Body of pancreas (tissue), 4 donors: ENCODE measurements around the gene HBD. TPM values are rescaled to one million over a fixed set of nuclear protein-coding genes. Genes with fewer than 3 reads are reported as not detected.
"Not testable (repeated sequence)": the region's sequence is repeated elsewhere in the genome, so short reads cannot be mapped to it uniquely, and the experiment has no call there.

ENCODE experiments used
- ATAC-seq: fragments of 150-250 bp; one replicate; pipeline ENCODE4 v1.9.1; 2016
- DNase-seq, 4 donors: peaks; one replicate each; pipeline ENCODE4 v3.0.0-alpha.2; 2019
- H3K27ac ChIP-seq, 4 donors: fragments of 200-600 bp; sonication (generic); 1 replicate in 3 of 4; 2 replicates in 1 of 4; pipeline versions ENCODE4 v1.5.1 to v1.6.1; 2016 to 2019; ENCODE audit warnings: mild to moderate bottlenecking in 1 of 4, mixed read lengths in 1 of 4, moderate library complexity in 1 of 4
- H3K27me3 ChIP-seq, 2 donors: fragments of 200-600 bp; sonication (generic); one replicate each; pipeline ENCODE4 v1.6.0; 2016; ENCODE audit warnings: mild to moderate bottlenecking in 1 of 2
- H3K36me3 ChIP-seq, 2 donors: fragments of 200-600 bp; sonication (generic); replicated peaks in 1 of 2; 2 replicates each; pipeline ENCODE4 v1.5.1; 2016; ENCODE audit warnings: low read depth in 2 of 2; ENCODE audit not compliant: insufficient read depth in 1 of 2
- H3K4me1 ChIP-seq: fragments of 200-600 bp; sonication (generic); one replicate; pipeline ENCODE4 v1.6.0; 2016
- H3K4me3 ChIP-seq, 2 donors: fragments of 200-600 bp; sonication (generic); 1 replicate in 1 of 2; 2 replicates in 1 of 2; pipeline ENCODE4 v1.5.1; 2016 to 2019
- H3K9me3 ChIP-seq, 3 donors: fragments of 200-600 bp; sonication (generic); 1 replicate in 2 of 3; 2 replicates in 1 of 3; pipeline ENCODE4 v1.5.1; 2016
- POLR2A ChIP-seq, 3 donors: fragments of 450-650 bp; IDR thresholded peaks; one replicate each; pipeline ENCODE4 v1.6.1; 2016; ENCODE audit warnings: antibody characterized with exemption in 3 of 3, mild to moderate bottlenecking in 2 of 3
- whole genome bisulfite sequencing, 2 donors: methylation state at CpG; one replicate each; pipeline ENCODE4 v1.1.5; 2017; 5-methylcytosine and 5-hydroxymethylcytosine counted together
- intact Hi-C: fragments of 100-400 bp; cut with DNase I; formaldehyde crosslinking; loops from one replicate; pipeline ENCODE4 v1.15.1; 2023
- total RNA-seq, 2 donors: library from RNA; depleted of rRNA; stranded (reverse); fragments of >200 nt; gene quantifications; one replicate each; pipeline ENCODE4 v1.1.0, GENCODE V29; 2016
- TF ChIP-seq, protein P1 (sequence below), 7 experiments: fragments of 450-650 bp in 4 of 7; fragments of 200-600 bp in 3 of 7; sonication (generic) in 3 of 7; IDR thresholded peaks; one replicate each; pipeline ENCODE4 v1.5.1; 2016 to 2019; ENCODE audit warnings: antibody characterized with exemption in 7 of 7

The HBD gene
- total RNA-seq, 2 donors from 2014 or later, result not detected

DNA sequence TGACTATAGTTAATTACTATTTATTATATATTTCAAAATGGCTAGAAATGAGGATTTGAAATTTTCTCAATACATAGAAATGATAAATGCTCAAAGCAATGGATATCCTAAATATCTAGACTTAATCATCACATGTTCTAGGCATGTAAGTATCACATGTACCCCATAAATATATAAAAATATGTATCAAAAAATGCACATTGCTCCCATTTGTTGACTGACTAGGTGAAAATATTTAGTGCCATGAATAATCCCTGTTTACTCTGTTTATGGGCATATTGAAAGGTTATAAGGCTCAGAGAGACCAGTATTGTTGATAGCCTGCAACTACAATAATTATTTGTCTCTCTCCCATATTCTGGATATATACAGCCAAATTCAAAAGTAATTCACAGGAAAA lies 32.3 kb upstream of the HBD start:
- TF ChIP-seq, protein P1, sequence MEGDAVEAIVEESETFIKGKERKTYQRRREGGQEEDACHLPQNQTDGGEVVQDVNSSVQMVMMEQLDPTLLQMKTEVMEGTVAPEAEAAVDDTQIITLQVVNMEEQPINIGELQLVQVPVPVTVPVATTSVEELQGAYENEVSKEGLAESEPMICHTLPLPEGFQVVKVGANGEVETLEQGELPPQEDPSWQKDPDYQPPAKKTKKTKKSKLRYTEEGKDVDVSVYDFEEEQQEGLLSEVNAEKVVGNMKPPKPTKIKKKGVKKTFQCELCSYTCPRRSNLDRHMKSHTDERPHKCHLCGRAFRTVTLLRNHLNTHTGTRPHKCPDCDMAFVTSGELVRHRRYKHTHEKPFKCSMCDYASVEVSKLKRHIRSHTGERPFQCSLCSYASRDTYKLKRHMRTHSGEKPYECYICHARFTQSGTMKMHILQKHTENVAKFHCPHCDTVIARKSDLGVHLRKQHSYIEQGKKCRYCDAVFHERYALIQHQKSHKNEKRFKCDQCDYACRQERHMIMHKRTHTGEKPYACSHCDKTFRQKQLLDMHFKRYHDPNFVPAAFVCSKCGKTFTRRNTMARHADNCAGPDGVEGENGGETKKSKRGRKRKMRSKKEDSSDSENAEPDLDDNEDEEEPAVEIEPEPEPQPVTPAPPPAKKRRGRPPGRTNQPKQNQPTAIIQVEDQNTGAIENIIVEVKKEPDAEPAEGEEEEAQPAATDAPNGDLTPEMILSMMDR (IDR thresholded peaks at IDR 0.05), result no peak
- no peak for TF ChIP-seq POLR2A (IDR thresholded peaks at IDR 0.05)
- no peaks in the 10 kb centered on the region for H3K36me3 ChIP-seq
- H3K4me3 ChIP-seq, result no peak overlapping the region
- no peaks in the 10 kb centered on the region for H3K4me1 ChIP-seq
- H3K27me3 ChIP-seq, result no peaks in the 10 kb centered on the region
- ATAC-seq (no peak), DNase-seq (no peak)
- intact Hi-C loops, result no loop called here
- no peaks in the 10 kb centered on the region for H3K9me3 ChIP-seq
- no peak overlapping the region for H3K27ac ChIP-seq

DNA sequence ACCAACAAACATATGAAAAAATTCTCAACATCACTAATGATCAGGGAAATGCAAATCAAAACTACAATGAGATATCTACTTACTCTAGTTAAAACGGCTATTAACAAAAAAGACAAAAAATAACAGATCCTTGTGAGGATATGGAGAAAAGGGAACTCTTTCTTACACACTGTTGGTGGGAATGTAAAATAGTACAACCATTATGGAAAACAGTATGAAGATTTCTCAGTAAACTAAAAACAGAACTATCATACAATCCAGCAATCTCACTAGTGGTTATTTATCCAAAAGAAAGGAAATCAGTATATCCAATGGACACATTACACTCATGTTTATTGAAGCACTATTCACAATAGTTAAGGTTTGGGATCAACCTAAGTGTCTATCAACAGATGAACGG lies 31.5 kb upstream of the HBD start:
- no peak for DNase-seq
- no peaks in the 10 kb centered on the region for H3K9me3 ChIP-seq
- WGBS, 2 donors, result 38 to 45% methylated on average over 2 of the region's 2 CpGs
- H3K4me3 ChIP-seq, result no peak overlapping the region
- H3K36me3 ChIP-seq, result no peaks in the 10 kb centered on the region
- no peak overlapping the region for H3K27ac ChIP-seq
- intact Hi-C loops, result no loop called here
- H3K4me1 ChIP-seq, result no peaks in the 10 kb centered on the region
- TF ChIP-seq POLR2A (IDR thresholded peaks at IDR 0.05), result no peak
- TF ChIP-seq, protein P1 (IDR thresholded peaks at IDR 0.05), result no peak
- ATAC-seq, result no peak
- H3K27me3 ChIP-seq, result no peaks in the 10 kb centered on the region

DNA sequence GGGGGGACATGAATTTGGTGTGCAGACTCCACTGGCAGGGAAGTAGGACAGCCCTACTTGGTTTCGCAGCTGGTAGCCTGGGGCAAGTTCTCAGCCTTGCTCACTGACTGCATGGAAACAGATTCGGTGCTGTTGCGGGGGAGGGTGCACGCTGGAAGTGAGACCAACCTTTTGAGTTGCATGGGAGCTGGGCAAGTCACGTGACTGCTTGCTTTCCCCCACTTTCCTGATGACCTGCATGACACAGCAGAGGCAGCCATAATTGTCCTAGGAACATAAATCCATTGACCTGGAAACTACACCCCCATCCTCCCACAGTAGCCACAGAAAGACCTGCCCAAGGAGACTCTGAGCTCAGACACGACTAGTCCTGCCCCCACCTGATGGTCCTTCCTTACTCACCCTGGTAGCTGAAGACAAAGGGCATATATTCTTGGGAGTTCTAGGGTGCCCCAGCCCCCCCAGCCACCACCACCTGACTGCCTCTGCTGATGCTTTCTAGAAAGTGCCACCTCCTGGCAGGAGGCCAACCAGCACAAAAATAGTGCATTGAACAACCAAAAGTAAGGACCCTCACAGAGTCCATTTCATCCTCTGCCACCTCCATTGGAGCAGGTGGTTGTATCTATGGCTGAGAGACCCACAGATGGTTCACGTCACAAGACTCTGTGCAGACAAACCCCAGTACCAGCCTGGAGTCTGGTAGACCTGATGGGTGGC lies 24.4 kb upstream of the HBD start:
- TF ChIP-seq, protein P1 (IDR thresholded peaks at IDR 0.05), result no peak
- no peak for TF ChIP-seq POLR2A (IDR thresholded peaks at IDR 0.05)
- H3K36me3 ChIP-seq, result no peaks in the 10 kb centered on the region
- no peaks in the 10 kb centered on the region for H3K9me3 ChIP-seq
- no peak overlapping the region for H3K27ac ChIP-seq
- no peaks in the 10 kb centered on the region for H3K27me3 ChIP-seq
- intact Hi-C loops, result no loop called here
- no peak for DNase-seq
- 75% methylated on average over 7 of the region's 7 CpGs for WGBS, 2 donors
- no peaks in the 10 kb centered on the region for H3K4me1 ChIP-seq
- no peak for ATAC-seq
- H3K4me3 ChIP-seq, result no peak overlapping the region

DNA sequence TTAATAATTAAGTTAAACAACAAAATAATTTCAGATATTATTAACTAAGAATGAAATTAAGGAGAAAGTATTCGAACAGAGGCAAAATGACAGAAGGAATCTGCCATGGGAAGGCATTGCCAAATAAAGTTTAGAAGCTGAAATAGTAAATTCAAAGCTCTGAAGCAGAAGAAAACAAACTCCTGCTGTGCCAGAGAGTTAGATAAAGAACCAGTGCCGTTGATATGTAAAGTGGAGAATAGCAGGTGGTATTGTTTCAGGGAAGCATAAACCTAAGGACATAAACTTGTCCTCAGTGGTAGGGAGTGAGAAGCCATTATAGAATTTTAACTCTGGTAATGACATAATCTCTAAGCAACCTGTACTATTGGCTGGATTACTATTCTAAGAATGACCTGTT lies 23.0 kb upstream of the HBD start:
- H3K4me3 ChIP-seq, result no peak overlapping the region
- 13 to 17% methylated on average over 2 of the region's 2 CpGs for WGBS, 2 donors

DNA sequence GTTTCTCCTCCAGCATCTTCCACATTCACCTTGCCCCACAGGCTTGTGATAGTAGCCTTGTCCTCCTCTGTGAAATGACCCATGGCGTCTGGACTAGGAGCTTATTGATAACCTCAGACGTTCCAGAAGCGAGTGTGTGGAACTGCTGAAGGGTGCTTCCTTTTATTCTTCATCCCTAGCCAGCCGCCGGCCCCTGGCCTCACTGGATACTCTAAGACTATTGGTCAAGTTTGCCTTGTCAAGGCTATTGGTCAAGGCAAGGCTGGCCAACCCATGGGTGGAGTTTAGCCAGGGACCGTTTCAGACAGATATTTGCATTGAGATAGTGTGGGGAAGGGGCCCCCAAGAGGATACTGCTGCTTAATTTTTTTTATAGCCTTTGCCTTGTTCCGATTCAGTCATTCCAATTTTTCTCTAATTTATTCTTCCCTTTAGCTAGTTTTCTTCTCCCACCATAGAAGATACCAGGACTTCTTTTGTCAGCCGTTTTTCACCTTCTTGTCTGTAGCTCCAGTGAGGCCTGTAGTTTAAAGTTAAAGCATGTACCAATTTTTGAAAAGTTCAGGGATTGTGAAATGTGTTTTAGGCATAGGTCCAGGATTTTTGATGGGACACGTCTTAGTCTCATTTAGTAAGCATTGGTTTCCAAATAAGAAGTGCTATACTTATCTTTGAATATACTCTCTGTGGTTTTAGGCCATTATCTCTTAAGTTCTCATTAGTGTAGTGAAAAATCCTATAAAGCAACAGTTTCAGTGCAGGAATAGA lies 20.5 kb upstream of the HBD start, which contains the start of gene HBG2:
TSS of gene HBG2 (minus strand) at position 136 of the 768 bp plus-strand sequence. CDS start at position 83, 53 bp downstream.
- H3K9me3 ChIP-seq, H3K27ac ChIP-seq, H3K4me3 ChIP-seq, ATAC-seq, DNase-seq, H3K4me1 ChIP-seq, intact Hi-C loops, H3K27me3 ChIP-seq, H3K36me3 ChIP-seq: not testable (repeated sequence)
- WGBS, 2 donors, result 59 to 77% methylated on average over 4 of the region's 9 CpGs

More for the DNA sequence above, 23.0 kb upstream of the HBD start:
- H3K36me3 ChIP-seq, result no peaks in the 10 kb centered on the region
- ATAC-seq (no peak), DNase-seq (no peak)
- no peaks in the 10 kb centered on the region for H3K27me3 ChIP-seq
- intact Hi-C loops, result no loop called here
- H3K9me3 ChIP-seq, result no peaks in the 10 kb centered on the region
- no peaks in the 10 kb centered on the region for H3K4me1 ChIP-seq
- TF ChIP-seq, protein P1 (IDR thresholded peaks at IDR 0.05), result no peak
- TF ChIP-seq POLR2A (IDR thresholded peaks at IDR 0.05), result no peak
- H3K27ac ChIP-seq, result no peak overlapping the region

DNA sequence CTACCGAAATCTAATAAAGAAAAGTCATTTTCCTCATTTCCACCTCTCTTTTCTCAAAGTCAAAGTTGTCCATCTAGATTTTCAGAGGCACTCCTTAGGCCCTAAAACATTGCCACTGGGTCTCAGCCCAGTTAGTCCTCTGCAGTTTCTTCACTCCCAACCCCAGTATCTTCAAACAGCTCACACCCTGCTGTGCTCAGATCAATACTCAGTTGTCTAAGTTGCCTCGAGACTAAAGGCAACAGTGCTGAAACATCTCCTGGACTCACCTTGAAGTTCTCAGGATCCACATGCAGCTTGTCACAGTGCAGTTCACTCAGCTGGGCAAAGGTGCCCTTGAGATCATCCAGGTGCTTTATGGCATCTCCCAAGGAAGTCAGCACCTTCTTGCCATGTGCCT lies 19.7 kb upstream of the HBD start:
- H3K9me3 ChIP-seq, H3K27ac ChIP-seq, intact Hi-C loops, ATAC-seq, H3K4me1 ChIP-seq, H3K36me3 ChIP-seq, H3K4me3 ChIP-seq, H3K27me3 ChIP-seq, DNase-seq: not testable (repeated sequence)
- 51 to 61% methylated on average over 2 of the region's 2 CpGs for WGBS, 2 donors

DNA sequence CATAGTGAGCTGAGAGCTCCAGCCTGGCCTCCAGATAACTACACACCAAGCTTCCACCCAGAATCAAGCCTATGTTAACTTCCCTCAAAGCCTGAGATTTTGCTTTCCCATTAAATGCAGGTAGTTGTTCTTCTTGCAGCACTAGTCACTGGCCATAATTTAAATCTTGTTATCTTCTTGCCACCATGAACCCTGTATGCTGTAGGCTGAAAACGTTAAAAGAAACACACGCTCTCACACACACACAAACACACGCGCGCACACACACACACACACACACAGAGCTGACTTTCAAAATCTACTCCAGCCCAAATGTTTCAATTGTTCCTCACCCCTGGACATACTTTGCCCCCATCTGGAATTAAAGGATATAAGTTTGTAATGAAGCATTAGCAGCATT lies 19.2 kb upstream of the HBD start:
- H3K9me3 ChIP-seq, H3K27me3 ChIP-seq, ATAC-seq, intact Hi-C loops, DNase-seq, H3K36me3 ChIP-seq, H3K27ac ChIP-seq, H3K4me3 ChIP-seq, H3K4me1 ChIP-seq: not testable (repeated sequence)
- 78 to 80% methylated on average over 5 of the region's 5 CpGs for WGBS, 2 donors
